ENCODE data around the gene SAMD5.

Gene SAMD5

DNA sequence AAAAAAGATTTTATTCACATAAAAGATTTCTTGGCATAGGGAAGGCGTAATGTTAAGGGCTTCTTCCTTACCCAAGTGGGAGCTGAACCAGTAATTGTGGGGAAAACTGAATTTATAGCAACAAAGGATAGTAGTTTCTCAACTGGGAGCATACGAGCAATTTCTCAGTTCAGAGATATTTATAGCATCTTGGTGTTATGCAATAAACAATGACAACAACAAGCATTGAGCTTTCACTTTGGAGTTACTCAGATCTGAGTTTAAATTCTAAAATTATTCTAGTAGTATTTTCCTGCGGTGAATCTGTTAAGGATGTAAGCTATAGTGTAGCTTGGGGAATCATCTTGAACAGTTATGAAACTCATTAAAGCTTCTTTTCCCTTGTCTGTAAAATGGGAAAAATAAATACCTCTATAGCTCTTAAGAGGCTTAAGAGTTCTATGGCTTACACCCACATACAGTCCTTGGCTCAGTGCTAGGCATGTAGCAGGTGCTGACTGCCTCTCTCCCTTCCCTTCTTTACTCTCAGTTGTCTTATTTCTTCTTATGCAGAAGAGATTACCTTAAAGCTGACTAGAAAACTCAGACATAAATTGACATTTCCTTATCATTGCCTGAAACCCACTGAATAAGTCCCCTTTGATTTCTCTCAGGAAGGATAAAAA is 58.8 kb downstream of the SAMD5 start:
- no peak for TF ChIP-seq ZFX (IDR thresholded peaks at IDR 0.05; ENCODE audit: borderline replicate concordance)
- no peak overlapping the region for H3K27ac ChIP-seq

- H3K27ac ChIP-seq = no peak overlapping the region
- TF ChIP-seq ZFX (IDR thresholded peaks at IDR 0.05; ENCODE audit: borderline replicate concordance) (no peak), CTCF (IDR thresholded peaks at IDR 0.05) (no peak)
Measured at GRCh38 chr6:147569788-147570187, 61.3 kb downstream of the SAMD5 start.

DNA sequence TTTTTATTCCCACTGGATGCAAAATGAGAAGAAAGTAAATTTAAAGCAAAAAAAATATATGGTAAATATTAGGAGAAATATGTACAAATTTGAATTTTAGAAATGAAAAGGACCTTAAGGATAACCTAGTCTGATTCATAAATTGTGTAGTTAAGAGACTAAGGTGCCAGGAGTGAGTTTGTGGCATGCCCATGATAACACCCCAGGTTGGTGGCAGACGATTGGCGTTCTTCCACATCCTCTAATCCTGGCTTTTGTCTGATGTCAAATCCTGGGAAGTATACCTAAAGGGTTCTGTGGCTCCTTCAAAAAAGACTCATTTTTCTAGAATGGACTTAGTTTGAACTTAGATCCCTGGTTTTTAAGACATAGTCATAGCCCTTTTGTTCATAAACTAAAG is 62.2 kb downstream of the SAMD5 start:
- TF ChIP-seq CTCF (IDR thresholded peaks at IDR 0.05) (no peak), ZFX (IDR thresholded peaks at IDR 0.05; ENCODE audit: borderline replicate concordance) (no peak)
- no peak overlapping the region for H3K27ac ChIP-seq

- no peak overlapping the region for H3K27ac ChIP-seq
Measured at GRCh38 chr6:147577488-147577887, 69.0 kb downstream of the SAMD5 start.

GRCh38 chr6:147578159-147578558 is 69.7 kb downstream of the SAMD5 start:
- H3K27ac ChIP-seq = no peak overlapping the region
- TF ChIP-seq CTCF (IDR thresholded peaks at IDR 0.05) (no peak), ZFX (IDR thresholded peaks at IDR 0.05; ENCODE audit: borderline replicate concordance) (no peak)

More at GRCh38 chr6:147577488-147577887, 69.0 kb downstream of the SAMD5 start:
- TF ChIP-seq CTCF (IDR thresholded peaks at IDR 0.05) = no peak

- H3K27ac ChIP-seq = no peak overlapping the region
- TF ChIP-seq ZFX (IDR thresholded peaks at IDR 0.05; ENCODE audit: borderline replicate concordance) = no peak
- TF ChIP-seq CTCF (IDR thresholded peaks at IDR 0.05) = no peak
Measured at GRCh38 chr6:147578883-147579282, 70.4 kb downstream of the SAMD5 start.

DNA sequence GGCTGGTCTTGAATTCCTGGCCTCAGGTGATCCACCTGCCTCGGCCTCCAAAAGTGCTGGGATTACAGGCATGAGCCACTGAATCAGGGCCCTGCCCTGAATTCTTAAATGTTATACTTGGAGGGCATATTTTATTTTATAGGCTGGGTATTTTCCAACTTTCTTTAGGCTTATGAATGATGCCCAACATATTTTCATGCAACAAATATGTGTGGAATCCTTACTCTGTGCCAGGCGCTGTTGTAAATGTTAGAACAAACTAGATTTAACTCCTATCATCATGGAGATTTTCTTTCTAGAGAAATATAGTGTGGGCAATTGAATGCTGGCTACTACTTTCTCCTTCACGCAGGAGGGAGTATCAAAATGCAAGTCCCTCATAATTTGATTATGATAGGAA is 71.2 kb downstream of the SAMD5 start:
- H3K27ac ChIP-seq = no peak overlapping the region
- no peak for TF ChIP-seq CTCF (IDR thresholded peaks at IDR 0.05)
- TF ChIP-seq ZFX (IDR thresholded peaks at IDR 0.05; ENCODE audit: borderline replicate concordance) = no peak

GRCh38 chr6:147582991-147583390 is 74.5 kb downstream of the SAMD5 start:
- no peak overlapping the region for H3K27ac ChIP-seq
- TF ChIP-seq CTCF (IDR thresholded peaks at IDR 0.05) (no peak), ZFX (IDR thresholded peaks at IDR 0.05; ENCODE audit: borderline replicate concordance) (no peak)
